Measurements from ENCODE around the gene NOL9. TPM values are rescaled to one million over a fixed set of nuclear protein-coding genes. Genes with fewer than 3 reads are reported as not detected.

The NOL9 gene
- total RNA-seq, result 44.1 and 49.5 TPM in 2 replicates
- long read RNA-seq, partial matches to known transcripts, result 1 of 3 reads
- long read RNA-seq, other reads (novel, unspliced or antisense), result 2 of 3 reads

- Mint-ChIP-seq H3K9me3 (ENCODE audit: low read depth) (no peaks in the 10 kb centered on the region), H3K36me3 (ENCODE audit: insufficient read depth) (peaks cover 4% of the 10 kb centered on the region), H3K4me1 (ENCODE audit: low read depth) (peaks cover 9% of the 10 kb centered on the region), H3K27me3 (no peaks in the 10 kb centered on the region), H3K27ac (peak within 1 kb of the TSS; percentile 88), H3K4me3 (ENCODE audit: low read depth) (peak within 1 kb of the TSS; percentile 80)
- peak; percentile 96 for TF ChIP-seq CTCF (IDR thresholded peaks at IDR 0.05; ENCODE audit: unreplicated experiment)
- peak; percentile 98 for DNase-seq (ENCODE audit: low spot score, unreplicated experiment)
Measured at GRCh38 chr1:6554031-6554906, at the start of gene NOL9. TSS of gene NOL9 (minus strand) at chr1:6554513. CDS start at chr1:6554502, 11 bp downstream.

- Mint-ChIP-seq H3K9me3 (ENCODE audit: low read depth) (no peaks in the 10 kb centered on the region), H3K4me3 (ENCODE audit: low read depth) (peak overlapping the region; percentile 69), H3K27ac (peak overlapping the region; percentile 99), H3K36me3 (ENCODE audit: insufficient read depth) (no peaks in the 10 kb centered on the region), H3K4me1 (ENCODE audit: low read depth) (peaks cover 23% of the 10 kb centered on the region), H3K27me3 (no peaks in the 10 kb centered on the region)
- peak; percentile 33 for DNase-seq (ENCODE audit: low spot score, unreplicated experiment)
- no peak for TF ChIP-seq CTCF (IDR thresholded peaks at IDR 0.05; ENCODE audit: unreplicated experiment)
Measured at GRCh38 chr1:6603238-6603914, 49.1 kb upstream of the NOL9 start.

- Mint-ChIP-seq H3K27ac (peak within 1 kb of the TSS; percentile 99), H3K27me3 (no peaks in the 10 kb centered on the region), H3K36me3 (ENCODE audit: insufficient read depth) (no peaks in the 10 kb centered on the region), H3K4me1 (ENCODE audit: low read depth) (peaks cover 23% of the 10 kb centered on the region), H3K4me3 (ENCODE audit: low read depth) (peak within 1 kb of the TSS; percentile 87), H3K9me3 (ENCODE audit: low read depth) (no peaks in the 10 kb centered on the region)
- DNase-seq (ENCODE audit: low spot score, unreplicated experiment), result peak; percentile 72
- no peak for TF ChIP-seq CTCF (IDR thresholded peaks at IDR 0.05; ENCODE audit: unreplicated experiment)
Measured at GRCh38 chr1:6602669-6603237, 48.4 kb upstream of the NOL9 start, which contains the start of gene KLHL21. TSS of gene KLHL21 (minus strand) at chr1:6602869. CDS start at chr1:6602817, 52 bp downstream.

- Mint-ChIP-seq H3K36me3 (ENCODE audit: insufficient read depth) (no peaks in the 10 kb centered on the region), H3K4me3 (ENCODE audit: low read depth) (peak overlapping the region; percentile 87), H3K27ac (peak overlapping the region; percentile 92), H3K4me1 (ENCODE audit: low read depth) (peaks cover 23% of the 10 kb centered on the region), H3K9me3 (ENCODE audit: low read depth) (no peaks in the 10 kb centered on the region), H3K27me3 (no peaks in the 10 kb centered on the region)
- DNase-seq (ENCODE audit: low spot score, unreplicated experiment), result peak; percentile 37
- peak; percentile 24 for TF ChIP-seq CTCF (IDR thresholded peaks at IDR 0.05; ENCODE audit: unreplicated experiment)
Measured at GRCh38 chr1:6601923-6602668, 47.8 kb upstream of the NOL9 start.
